GM19372 (cell line): ENCODE measurements around the gene TLE5.
"Not testable (repeated sequence)": the region's sequence is repeated elsewhere in the genome, so short reads cannot be mapped to it uniquely, and the experiment has no call there.

Experiments
- ATAC-seq: cut with Tn5 transposase; IDR thresholded peaks from one replicate; pipeline ENCODE4 v1.9.1; 2021; ENCODE audit warnings: mild to moderate bottlenecking, low read depth, moderate library complexity; ENCODE audit not compliant: unreplicated experiment

TLE5 gene

GRCh38 chr19:3064011-3064330 lies 1.7 kb upstream of the TLE5 start:
- ATAC-seq: no peak

DNA sequence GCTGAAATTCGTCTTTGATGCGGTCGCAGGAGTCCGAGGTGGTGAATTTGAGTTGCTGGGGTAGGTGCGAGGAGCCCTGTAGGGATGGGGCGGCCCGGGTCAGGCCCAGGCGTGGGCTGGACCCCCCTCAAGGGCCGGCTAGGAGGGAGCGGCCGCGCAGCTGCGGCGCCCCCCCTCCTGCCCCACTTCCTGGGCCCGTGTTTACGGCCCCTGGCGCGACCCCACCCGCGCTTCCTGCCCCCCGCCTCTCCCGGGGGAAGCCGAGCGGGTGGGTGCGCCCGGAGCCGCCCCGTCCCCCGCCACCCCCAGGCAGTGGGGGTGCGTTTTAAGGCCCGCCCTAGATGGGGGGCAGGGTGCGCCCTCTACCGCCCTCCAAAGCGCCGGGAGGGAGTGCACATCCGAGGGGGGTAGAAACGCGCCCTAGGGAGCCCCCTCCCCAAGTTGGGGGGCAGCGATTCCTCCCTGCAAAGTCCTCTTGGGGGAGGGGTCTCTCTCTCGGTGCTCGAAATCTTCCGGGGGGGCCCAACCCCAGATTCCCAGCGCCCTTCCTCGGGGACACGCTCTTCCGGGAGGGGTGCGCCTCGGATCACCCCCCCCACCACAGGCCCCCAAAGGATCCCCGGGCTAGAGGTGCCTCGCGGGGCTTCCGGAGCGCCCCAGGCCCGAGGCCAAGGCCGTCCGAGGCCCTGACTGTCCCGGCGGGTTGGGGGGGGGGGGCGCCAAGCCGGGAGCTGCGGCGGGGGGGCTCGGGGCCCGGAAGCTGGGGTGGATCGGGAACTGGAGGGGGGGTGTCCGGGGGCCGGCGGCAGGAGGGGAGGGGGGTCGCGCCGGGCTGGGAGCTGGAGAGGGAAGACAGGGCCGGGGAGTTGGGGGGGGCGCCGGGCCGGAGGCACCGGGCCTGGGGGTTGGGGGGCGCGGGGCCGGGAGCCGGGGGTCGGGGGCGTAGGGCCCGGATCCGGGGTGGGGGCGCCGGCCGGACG lies 823 bp downstream of the TLE5 start:
- ATAC-seq: no peak

- ATAC-seq: no peak
These were observed 1.5 kb downstream of the TLE5 start for GRCh38 chr19:3060857-3061181.

- no peak for ATAC-seq
These were observed 2.6 kb downstream of the TLE5 start for GRCh38 chr19:3059653-3060052.

GRCh38 chr19:3058821-3059314 lies 3.4 kb downstream of the TLE5 start:
- no peak for ATAC-seq

DNA sequence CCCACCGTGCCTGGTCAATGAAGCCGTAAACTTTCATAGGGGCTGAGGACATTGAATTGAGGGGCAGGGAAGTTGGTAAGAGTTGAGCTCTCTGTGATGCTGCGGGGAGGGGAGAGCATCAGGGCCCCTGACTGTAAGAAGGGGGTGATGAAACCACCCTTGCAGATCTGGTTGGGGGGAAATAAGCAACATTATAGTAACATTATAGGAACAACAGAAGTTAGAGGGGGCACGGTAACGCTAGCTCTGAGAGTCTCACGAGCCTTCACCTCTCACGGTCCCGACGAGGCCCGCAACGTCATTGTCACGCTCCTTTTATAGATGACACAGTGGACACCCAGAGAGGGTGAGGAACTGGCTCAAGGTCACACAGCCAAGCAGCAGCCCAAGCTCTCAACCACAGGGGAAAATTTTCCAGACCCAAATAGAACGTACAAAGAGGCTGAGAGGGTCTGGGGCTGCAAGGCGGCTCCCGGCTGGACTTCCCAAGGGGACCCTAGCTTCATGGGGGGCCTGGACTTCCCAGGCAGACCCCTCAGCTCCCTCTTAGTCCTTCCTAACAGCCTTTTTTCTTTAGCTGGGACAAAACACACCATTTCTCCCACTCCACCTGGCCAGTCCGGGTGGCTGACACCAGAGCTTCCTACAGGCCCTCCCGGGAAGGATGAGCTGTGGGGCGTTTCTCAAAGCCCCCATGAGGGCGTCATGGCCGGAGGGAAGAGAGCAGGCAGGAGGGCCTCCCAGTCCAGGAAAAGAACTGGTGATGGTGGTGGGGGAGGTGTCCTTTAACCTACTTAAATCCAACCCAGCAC lies 4.1 kb downstream of the TLE5 start:
- ATAC-seq: no peak

- ATAC-seq: no peak
These were observed 5.0 kb downstream of the TLE5 start for GRCh38 chr19:3057275-3057714.

- ATAC-seq: no peak
These were observed 5.7 kb downstream of the TLE5 start for GRCh38 chr19:3056417-3057088.

DNA sequence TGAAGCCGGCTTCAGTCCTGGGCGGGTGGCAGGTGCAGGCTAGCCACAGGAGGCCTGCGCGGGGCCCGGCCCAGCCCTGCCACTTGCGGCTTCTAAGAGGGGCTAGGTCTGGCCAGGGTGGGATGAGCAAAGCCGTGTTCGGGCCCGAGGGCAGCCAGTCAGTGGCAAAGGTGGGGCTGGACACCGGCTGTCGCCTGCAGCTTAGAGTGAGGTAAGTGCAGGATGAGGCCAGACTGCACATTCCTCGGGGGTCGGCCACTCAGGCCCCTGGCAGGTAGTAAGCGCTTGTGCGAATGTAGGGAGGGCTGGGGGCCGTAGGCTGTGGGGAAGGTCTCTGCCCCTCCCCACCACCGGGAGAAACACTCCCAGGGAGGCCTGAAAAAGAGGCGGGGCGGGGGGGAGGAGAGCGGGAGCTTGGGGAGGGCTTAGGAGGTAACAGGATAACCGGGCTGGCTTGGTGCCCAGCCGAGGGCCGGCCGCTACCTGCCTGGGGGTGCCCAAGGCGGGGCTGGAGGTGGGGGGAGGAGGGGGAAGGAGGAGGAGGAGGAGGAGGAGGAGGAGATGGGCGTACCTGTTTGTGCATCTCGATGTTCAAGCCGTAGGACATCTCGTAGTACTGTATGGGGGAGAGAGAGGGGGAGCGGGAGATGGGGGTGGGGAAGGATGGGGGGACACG lies 6.4 kb downstream of the TLE5 start:
- ATAC-seq: no peak

GRCh38 chr19:3054972-3055740 lies 7.1 kb downstream of the TLE5 start:
- no peak for ATAC-seq

GRCh38 chr19:3054265-3054971 lies 7.9 kb downstream of the TLE5 start:
- ATAC-seq: no peak

DNA sequence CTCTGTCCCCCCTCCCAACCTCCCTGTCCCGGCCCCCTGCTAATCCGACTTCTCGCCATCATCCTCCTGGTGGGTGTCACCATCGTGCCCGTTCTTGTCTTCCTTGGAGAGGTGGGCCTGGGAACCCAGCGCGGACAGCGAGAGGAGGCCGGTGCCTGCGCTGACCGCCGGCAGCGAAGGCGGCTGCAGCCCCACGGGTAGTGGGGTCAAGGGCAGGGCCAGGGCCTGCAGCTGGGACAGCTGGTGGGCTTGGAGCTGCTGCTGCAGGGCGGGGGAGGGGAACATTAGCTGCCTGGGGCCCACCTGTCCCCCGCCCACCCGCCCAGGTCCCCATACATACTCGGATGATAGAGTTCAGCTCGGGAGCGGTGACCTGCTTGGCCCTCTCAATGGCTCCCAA lies 8.5 kb downstream of the TLE5 start:
- no peak for ATAC-seq

GRCh38 chr19:3053218-3053621 lies 9.1 kb downstream of the TLE5 start:
- no peak for ATAC-seq

DNA sequence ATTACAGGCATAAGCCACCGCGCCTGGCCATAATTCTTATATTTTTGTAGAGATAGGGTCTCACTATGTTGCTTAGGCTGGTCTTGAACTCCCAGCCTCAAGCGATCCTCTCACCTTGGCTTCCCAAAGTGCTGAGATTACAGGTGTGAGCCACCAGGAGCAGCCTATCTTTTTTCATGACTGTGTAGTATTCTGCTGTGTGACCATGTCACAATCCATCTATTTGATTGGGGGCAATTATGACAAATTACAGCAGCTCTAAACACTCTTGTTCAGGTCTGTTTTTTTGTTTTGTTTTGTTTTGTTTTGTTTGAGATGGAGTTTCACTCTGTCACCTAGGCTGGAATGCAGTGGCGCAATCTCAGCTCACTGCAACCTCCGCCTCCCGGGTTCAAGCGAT lies 12.3 kb downstream of the TLE5 start:
- ATAC-seq: not testable (repeated sequence)

- ATAC-seq: no peak
These were observed 13.2 kb downstream of the TLE5 start for GRCh38 chr19:3049089-3049488.

- no peak for ATAC-seq
These were observed 14.1 kb downstream of the TLE5 start for GRCh38 chr19:3048190-3048533.

DNA sequence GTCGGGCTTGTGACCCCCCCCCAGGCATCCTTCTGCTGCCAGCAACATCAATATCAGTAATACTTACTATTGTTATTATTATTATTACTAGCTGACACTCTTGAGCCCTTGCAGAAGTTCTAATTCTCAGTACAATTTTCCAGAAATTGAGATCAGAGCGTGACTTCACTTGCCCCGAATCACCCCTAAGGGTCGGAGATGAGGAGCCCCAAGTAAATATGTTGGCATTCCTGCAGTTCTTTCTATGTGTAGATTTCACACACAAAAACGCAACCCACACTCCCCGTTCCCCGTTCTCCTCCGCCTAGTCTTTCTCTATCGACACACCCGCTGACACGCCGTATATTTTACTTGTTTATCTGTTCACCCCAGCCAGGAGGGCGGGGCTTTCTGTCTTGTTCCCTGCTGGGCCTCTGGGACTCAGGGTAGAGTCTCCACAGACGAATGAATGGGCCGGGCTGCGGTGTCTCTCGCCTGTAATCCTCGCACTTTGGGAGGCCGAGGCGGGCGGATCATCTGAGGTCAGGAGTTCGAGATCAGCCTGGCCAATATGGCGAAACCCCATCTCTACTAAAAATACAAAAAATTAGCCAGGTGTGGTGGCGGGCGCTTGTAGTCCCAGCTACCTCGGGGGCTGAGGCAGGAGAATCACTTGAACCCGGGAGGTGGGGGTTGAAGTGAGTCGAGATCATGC lies 14.7 kb downstream of the TLE5 start:
- ATAC-seq: no peak

DNA sequence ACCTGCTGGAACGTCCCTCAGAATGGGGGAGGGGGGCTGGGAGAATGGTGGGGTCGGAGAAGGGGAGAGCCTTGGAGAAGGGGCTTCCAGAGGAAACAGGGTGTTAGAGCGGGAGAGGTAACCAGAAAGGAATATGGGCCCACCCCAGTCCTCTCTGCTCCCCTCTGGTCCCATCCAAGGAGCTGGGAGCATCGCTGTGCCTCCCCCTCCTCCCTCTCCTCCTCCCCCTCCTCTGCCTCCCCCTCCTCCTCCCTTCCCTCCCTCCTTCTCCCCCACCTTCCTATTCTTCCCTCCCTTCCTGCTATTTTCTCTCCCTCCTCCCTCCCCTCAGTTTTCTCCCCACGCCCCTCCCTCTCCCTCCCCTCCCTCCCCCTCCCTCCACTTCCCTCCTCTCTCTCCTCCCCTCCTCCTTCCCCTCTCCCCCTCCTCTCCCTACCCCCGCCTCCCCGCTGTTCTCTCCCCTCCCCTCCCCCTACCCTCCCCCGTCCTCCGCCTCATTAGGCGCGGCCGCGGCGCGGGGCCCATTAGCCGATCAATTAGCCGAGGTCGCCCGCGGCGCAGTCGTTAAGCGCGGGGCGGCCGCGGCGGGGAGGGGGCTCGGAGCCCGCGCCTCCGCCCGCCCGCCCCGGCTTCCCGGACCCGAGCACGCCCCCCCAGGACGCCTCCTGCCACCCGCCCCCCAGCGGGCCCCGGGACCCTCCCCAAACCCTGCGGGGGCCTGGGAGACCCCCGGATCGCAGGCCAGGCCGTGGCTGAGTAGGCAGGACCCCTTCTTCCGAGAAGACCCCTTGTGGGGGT lies 15.4 kb downstream of the TLE5 start:
- ATAC-seq: no peak
